Islet precursor cell (in vitro differentiated cells): ENCODE measurements around the gene PRKG1.
A peak's percentile ranks its signal among the peaks of the same experiment; 100 is the strongest.

Experiments
- DNase-seq: peaks from one replicate; pipeline ENCODE4 v3.0.0-alpha.2; 2018

Gene PRKG1

GRCh38 chr10:51907361-51907760, 833.1 kb downstream of the PRKG1 start:
- no peak for DNase-seq

- DNase-seq, result no peak
These were observed 835.9 kb downstream of the PRKG1 start for GRCh38 chr10:51910189-51910588.

GRCh38 chr10:51910596-51910995, 836.3 kb downstream of the PRKG1 start:
- DNase-seq, result no peak

- DNase-seq, result no peak
These were observed 837.4 kb downstream of the PRKG1 start for GRCh38 chr10:51911723-51912122.

- DNase-seq, result peak; percentile 58
These were observed 840.8 kb downstream of the PRKG1 start for GRCh38 chr10:51915031-51915542.

GRCh38 chr10:51918440-51918839, 844.2 kb downstream of the PRKG1 start:
- no peak for DNase-seq

- DNase-seq, result peak; percentile 69
These were observed 844.6 kb downstream of the PRKG1 start for GRCh38 chr10:51918884-51919325.

GRCh38 chr10:51920672-51921071, 846.4 kb downstream of the PRKG1 start:
- no peak for DNase-seq

GRCh38 chr10:51924359-51924758, 850.1 kb downstream of the PRKG1 start:
- no peak for DNase-seq

GRCh38 chr10:51926337-51926736, 852.0 kb downstream of the PRKG1 start:
- no peak for DNase-seq

- no peak for DNase-seq
These were observed 853.9 kb downstream of the PRKG1 start for GRCh38 chr10:51928162-51928561.

GRCh38 chr10:51932530-51932929, 858.2 kb downstream of the PRKG1 start:
- DNase-seq, result no peak

- no peak for DNase-seq
These were observed 860.1 kb downstream of the PRKG1 start for GRCh38 chr10:51934373-51934772.

GRCh38 chr10:51935341-51935740, 861.1 kb downstream of the PRKG1 start:
- DNase-seq, result no peak

- no peak for DNase-seq
These were observed 863.2 kb downstream of the PRKG1 start for GRCh38 chr10:51937308-51938140.

- no peak for DNase-seq
These were observed 876.2 kb downstream of the PRKG1 start for GRCh38 chr10:51950371-51950995.

- no peak for DNase-seq
These were observed 876.8 kb downstream of the PRKG1 start for GRCh38 chr10:51950996-51951555.

GRCh38 chr10:51951601-51952000, 877.3 kb downstream of the PRKG1 start:
- DNase-seq, result no peak

- no peak for DNase-seq
These were observed 877.8 kb downstream of the PRKG1 start for GRCh38 chr10:51952056-51952455.

GRCh38 chr10:51955696-51956095, 881.4 kb downstream of the PRKG1 start:
- DNase-seq, result no peak

GRCh38 chr10:51956822-51957221, 882.5 kb downstream of the PRKG1 start:
- no peak for DNase-seq

GRCh38 chr10:51960494-51960895, 886.2 kb downstream of the PRKG1 start:
- DNase-seq, result no peak

GRCh38 chr10:51961401-51961800, 887.1 kb downstream of the PRKG1 start:
- no peak for DNase-seq

GRCh38 chr10:51964630-51965029, 890.3 kb downstream of the PRKG1 start:
- DNase-seq, result no peak
